NT2/D1 (cell line): ENCODE measurements around the gene PHYKPL.

Experiments used
- YY1 ChIP-seq: IDR thresholded peaks from 2 replicates; pipeline ENCODE4 v1.6.1; 2011; ENCODE audit not compliant: insufficient read length, insufficient read depth
- ZNF274 ChIP-seq: IDR thresholded peaks from 2 replicates; pipeline ENCODE4 v1.6.1; 2011; ENCODE audit warnings: mild to moderate bottlenecking, low read depth, low read length

GRCh38 chr5:178191661-178192060, 40.9 kb downstream of the PHYKPL start:
- TF ChIP-seq ZNF274, result no peak
- no peak for TF ChIP-seq YY1
